Measurements from ENCODE around the gene JADE1. TPM values are rescaled to one million over a fixed set of nuclear protein-coding genes. Genes with fewer than 3 reads are reported as not detected.

The JADE1 gene
- total and polyA plus RNA-seq, 9 of the 15 experiments (the other 6 are each of a cell fraction or from before 2014, with no cell fraction given), result 8.3 to 37.9 (median 24.4) TPM

- BruUV-seq (replicated peaks), result no TSS peak
- ATAC-seq (no peak), FAIRE-seq (no peak), DNase-seq (ENCODE audit: extremely low read depth in 1 of 4, low spot score in 3 of 4) (no peak)
- Histone ChIP-seq H3K79me2 (ENCODE audit: control insufficient read depth, insufficient read depth, low read length) (no peaks in the 10 kb centered on the region), H3K9me3 (replicated peaks; ENCODE audit: control insufficient read depth, insufficient read depth, low read depth, low read length) (no peaks in the 10 kb centered on the region), H3K4me2 (ENCODE audit: insufficient read depth, low read length) (no peak overlapping the region), H2AFZ (ENCODE audit: low read depth, low read length) (no peak overlapping the region), H3K9ac (ENCODE audit: insufficient read depth in 1 of 2, low read depth in 2 of 2, low read length in 2 of 2) (no peak overlapping the region), H3K4me1 (replicated peaks in 1 of 2; ENCODE audit: control insufficient read depth in 2 of 2, insufficient read depth in 2 of 2, low read length in 2 of 2) (0 out of 5 replicates have a peak, but pooled peaks cover 0 to 4% of the 10 kb centered on the region in 2 experiments), H3K27ac (ENCODE audit: extremely low read depth, low read depth, low read length) (no peak overlapping the region), H4K20me1 (replicated peaks; ENCODE audit: control insufficient read depth, insufficient read depth, low read length) (no peaks in the 10 kb centered on the region), H3K36me3 (ENCODE audit: control insufficient read depth, insufficient read depth, low read length) (no peaks in the 10 kb centered on the region), H3K4me3 (no peak overlapping the region), H3K27me3 (ENCODE audit: control insufficient read depth in 2 of 2, insufficient read depth in 2 of 2, low read length in 2 of 2) (no peaks in the 10 kb centered on the region), H3K9me1 (ENCODE audit: control insufficient read depth, insufficient read depth, low read length) (no peaks in the 10 kb centered on the region)
- intact Hi-C loops (cut with micrococcal nuclease), result loop anchor here (10.0 kb wide), 1 partner anchor 375 kb away; no protein-coding TSS in a partner anchor
- 78% methylated on average over 2 of the region's 2 CpGs for WGBS (ENCODE audit: insufficient coverage, low coverage, missing lambda C conversion rate)
- in situ Hi-C loops (cut with MboI), result no loop called here
- CTCF ChIA-PET (ENCODE audit: low intra/inter-chr PET ratio), result no interaction called here
- POLR2A ChIA-PET, result interaction anchor here (0.7 kb wide), 1 partner anchor 101 kb away, joined by 5 read pairs; no protein-coding TSS in a partner anchor
- TF ChIP-seq DMBX1 (CRISPR knock-in tag; IDR thresholded peaks at IDR 0.05; ENCODE audit: borderline replicate concordance) (no peak), MLLT1 (IDR thresholded peaks at IDR 0.05) (no peak), NCOA1 (IDR thresholded peaks at IDR 0.05; ENCODE audit: low read depth) (no peak), HOXB6 (CRISPR knock-in tag; IDR thresholded peaks at IDR 0.05; ENCODE audit: borderline replicate concordance) (no peak), ZHX1 (conservative IDR thresholded peaks at IDR 0.05; ENCODE audit: low read length) (no peak), PHF8 (IDR thresholded peaks at IDR 0.05; ENCODE audit: borderline replicate concordance, low read length) (no peak), MCM3 (IDR thresholded peaks at IDR 0.05) (no peak), KDM1A (IDR thresholded peaks at IDR 0.05) (no peak), NFE2 (IDR thresholded peaks at IDR 0.05; ENCODE audit: low read depth) (no peak), ELF1 (tag; IDR thresholded peaks at IDR 0.05) (no peak)
Observed at GRCh38 chr4:128800284-128800683, 9.2 kb upstream of the JADE1 start.

Measured in K562 (cell line).